Activated naive CD4-positive, alpha-beta T cell treated with Interleukin-2 at 50 U/mL for 16 hours (primary cell): Measurements from ENCODE around the gene ICE1.
"Not testable (repeated sequence)": the region's sequence is repeated elsewhere in the genome, so short reads cannot be mapped to it uniquely, and the experiment has no call there.

Experiments used
- DNase-seq: peaks from one replicate; pipeline ENCODE4 v3.0.0-alpha.2; 2020

ICE1 gene

DNA sequence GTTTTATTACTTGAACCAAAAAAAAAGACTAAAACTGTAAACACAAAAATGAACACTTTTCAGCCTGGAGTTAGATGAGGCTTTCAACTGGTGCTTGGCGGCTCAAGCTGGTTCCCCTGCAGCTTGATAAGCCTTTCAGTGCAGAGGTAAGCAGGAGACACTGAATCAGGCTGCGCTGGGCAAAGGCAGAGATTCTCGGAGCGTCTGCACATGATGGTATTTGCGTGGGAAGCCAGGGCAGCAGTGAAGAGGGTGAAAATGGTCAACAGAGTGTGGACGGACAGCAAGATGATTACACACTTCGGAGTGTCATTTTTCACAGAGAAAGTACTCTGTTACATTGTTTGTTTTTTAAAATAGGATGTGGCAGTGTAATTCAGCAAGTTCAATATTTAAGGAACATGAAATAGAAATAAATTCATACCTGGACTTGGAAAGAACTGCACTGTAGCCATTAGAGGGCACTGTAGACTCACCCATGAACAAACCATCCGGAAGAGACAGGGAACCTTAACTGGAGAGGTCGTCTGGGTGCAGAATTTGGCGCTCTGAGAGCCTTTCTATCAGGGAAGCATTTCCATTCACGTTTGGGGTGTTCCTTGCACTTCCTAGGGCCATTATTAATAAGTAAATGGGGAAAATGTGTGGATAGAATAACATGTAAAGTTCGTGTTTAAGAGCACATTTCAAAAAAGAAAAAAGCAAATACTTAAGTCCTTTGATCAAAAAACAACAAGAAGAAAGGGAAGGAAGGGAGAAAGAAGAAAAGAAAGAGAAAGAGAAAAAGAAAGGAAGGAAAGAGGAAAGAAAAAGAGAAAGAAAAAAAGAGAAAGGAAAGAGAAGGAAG is 69.8 kb downstream of the ICE1 start:
- peak; percentile 11 for DNase-seq

- not testable (repeated sequence) for DNase-seq
Observed at GRCh38 chr5:5492934-5493271, 70.4 kb downstream of the ICE1 start.

GRCh38 chr5:5494489-5495402 is 72.3 kb downstream of the ICE1 start:
- DNase-seq = peak; percentile 82

DNA sequence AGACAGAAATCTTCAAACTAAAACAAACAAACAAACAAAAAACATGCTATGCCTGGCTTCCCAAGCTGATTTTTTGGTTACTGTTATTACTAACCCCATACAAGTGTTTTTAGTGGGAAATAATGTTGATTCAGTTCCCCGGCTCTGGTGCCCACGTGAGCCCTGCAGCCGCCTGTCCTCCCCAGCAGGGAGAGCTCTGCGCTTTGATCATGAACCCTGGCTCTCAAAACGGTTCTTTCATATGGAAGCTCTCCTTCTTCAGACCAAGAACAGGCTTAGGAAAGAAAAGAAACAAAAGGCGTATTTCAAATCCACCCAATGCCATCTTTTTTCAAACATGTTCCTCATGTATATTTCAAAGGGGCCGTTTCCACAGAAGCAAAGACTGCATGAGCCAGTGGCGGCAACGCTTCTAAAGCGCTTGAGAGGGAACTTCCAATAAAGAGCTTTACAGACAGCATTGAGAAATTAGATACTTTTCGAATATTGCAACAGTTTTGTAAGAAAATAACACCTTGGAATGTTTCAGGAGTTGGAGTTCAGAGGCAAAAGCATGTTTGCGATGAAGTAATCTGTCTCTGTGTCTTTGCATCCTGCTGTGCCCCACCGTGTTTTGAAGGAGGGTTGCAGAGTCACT is 74.8 kb downstream of the ICE1 start:
- DNase-seq = peak; percentile 14

GRCh38 chr5:5499442-5499841 is 77.0 kb downstream of the ICE1 start:
- DNase-seq = no peak

DNA sequence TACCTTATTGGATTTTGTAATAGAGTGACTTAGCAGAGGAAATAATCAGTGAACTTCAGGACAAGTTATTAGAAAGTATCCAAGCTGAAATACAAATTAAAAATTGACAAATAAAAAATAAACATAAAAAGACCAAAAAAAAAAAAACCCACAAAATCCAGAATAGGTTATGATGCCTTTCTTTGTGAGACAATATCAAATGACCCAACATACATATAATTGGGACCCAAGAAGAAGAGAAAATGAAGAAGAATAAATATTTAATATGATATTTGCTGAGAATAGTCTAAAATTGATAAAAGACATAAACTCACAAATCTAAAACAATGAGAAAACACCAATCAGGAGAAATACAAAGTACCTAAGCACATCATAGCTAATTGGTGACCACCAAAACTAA is 81.8 kb downstream of the ICE1 start:
- DNase-seq = no peak

DNA sequence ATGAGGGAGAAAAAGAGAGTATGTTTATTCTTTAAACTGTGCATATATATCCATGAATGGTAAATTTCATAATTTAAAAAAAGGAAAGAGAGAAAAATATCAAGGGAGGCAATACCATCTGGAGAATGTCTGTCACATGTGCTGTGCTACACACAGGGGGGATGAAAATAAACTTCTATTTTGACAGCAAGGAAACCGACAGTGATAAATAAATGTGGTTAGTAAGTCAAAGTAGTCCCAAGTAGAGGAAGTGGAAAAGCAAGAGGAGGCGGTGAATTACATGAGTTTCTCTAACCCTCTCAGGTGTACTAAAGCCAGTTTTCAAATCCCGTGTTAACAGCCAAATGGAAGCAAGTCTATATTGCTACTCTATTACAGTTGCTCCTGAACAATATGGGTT is 83.3 kb downstream of the ICE1 start:
- no peak for DNase-seq

DNA sequence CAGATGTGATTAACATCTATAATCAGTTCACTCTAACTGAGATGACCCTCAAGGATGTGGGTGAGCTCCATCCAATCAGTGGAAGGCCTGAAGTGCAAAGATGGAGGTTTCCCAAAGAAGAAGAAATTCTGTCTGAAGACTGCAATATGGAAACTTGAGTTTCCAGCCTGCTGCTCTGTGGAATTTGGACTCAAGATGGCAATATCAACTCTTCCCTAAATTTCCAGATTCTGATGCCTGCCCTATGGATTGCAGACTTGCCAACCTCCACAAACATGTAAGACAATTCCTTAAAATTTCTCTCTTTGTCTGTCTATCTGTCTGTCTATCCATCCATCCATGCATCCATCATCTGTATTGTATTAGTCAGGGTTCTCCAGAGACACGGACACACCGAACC is 85.9 kb downstream of the ICE1 start:
- DNase-seq = no peak

DNA sequence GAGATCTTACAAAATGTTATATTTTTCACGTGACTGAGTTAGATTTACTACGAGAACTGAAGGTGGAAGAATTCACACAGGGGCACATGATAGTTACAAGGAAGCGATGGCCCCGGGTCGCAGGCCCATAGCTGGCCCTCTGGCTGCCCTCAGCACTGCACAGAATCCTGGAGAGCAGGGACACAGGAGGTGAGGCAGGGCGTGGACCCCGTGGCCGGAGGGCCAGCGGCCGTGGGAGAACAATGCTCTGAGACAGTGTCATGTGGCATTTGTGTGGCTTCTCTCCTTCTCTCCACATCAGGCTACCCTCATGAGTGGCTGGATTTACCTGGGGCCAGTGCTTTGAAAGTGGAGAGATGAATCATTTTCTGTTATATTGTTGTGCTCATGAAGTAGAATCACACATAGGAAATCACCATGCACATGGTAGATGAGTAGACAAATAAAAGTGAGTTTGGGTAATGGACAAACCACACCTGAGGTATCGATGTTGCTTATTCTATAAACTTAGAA is 89.5 kb downstream of the ICE1 start:
- DNase-seq = no peak

- DNase-seq = no peak
Observed at GRCh38 chr5:5512543-5512942, 90.1 kb downstream of the ICE1 start.

- not testable (repeated sequence) for DNase-seq
Observed at GRCh38 chr5:5520622-5521021, 98.1 kb downstream of the ICE1 start.

- DNase-seq = no peak
Observed at GRCh38 chr5:5521029-5521428, 98.6 kb downstream of the ICE1 start.

DNA sequence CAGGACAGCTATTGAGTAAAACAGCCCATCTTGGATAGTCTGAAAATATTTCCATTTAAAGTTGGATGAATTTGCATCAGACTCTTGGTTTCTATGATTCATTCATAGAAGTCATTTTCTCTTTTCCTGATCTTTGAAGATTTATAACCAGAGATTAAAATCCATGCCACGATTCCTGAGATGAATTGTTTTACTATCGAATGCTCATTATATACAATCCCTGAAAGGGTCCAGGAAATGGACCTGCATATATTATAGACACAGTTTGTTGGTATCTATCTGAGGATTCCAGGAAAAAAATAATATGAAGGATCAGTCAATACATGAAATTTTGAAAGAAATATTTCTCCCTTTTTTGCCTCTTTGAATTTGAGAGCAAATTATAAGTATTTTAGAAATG is 99.0 kb downstream of the ICE1 start:
- DNase-seq = no peak

- DNase-seq = no peak
Observed at GRCh38 chr5:5522336-5522735, 99.9 kb downstream of the ICE1 start.

DNA sequence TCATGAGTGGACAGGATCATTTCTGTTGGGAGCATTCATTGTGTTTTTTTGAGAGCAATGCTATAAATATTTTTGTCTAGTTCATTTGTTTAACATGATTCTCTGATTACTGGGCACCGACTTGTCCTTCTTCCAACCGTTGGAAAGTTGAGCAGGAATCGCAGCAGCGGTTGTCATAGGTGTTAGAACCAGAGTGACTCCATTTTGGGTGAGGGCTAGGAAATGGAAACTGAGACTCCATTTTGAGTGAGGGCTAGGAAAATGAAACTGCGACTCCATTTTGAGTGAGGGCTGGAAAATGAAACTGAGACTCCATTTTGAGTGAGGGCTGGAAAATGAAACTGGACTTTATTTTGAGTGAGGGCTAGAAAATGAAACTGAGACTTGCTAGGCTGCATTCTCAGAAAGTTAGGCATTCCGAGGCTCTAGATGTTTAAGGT is 100.6 kb downstream of the ICE1 start:
- peak; percentile 8 for DNase-seq

GRCh38 chr5:5524327-5524726 is 101.8 kb downstream of the ICE1 start:
- DNase-seq = no peak

DNA sequence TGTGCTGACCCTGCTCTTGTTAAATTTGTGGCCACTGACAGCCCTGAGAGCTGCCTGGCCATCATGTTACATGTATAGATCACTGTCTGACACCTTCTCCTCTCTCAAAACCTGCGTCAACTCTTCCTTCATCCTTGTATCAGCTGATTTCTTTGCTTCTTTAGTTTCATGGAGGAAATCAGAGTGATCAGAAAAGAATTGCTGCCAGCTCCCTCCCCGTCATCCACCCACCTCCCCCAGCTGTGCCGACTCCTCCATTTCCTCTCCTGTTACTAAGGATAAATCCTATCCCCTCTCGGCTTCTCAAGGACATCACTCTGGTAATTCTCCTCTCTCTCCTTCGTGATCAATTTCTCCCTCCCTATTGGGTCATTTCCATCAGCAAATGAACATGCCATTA is 108.9 kb downstream of the ICE1 start:
- DNase-seq = no peak

GRCh38 chr5:5532306-5533076 is 110.0 kb downstream of the ICE1 start:
- DNase-seq = no peak

DNA sequence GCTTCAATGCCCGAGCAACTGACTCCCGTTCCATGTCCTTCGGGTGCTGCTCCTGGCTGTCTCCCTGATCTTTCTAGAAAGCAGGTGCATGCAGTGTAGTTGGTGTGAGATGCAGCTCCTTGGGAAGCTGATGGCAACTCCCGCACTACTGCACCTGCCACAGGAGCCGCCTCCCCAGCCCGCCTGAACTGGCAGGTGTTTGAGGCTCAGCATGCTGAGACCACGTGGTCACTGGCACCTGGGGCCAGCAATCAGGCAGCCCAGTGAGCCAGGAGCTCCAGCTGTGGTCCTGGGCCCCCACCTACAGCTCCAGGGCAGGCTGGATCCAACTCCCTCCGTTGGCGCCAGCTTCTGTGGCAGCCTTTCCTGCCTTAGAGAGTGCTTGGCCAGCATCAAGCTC is 111.5 kb downstream of the ICE1 start:
- no peak for DNase-seq

GRCh38 chr5:5534333-5534732 is 111.9 kb downstream of the ICE1 start:
- no peak for DNase-seq

DNA sequence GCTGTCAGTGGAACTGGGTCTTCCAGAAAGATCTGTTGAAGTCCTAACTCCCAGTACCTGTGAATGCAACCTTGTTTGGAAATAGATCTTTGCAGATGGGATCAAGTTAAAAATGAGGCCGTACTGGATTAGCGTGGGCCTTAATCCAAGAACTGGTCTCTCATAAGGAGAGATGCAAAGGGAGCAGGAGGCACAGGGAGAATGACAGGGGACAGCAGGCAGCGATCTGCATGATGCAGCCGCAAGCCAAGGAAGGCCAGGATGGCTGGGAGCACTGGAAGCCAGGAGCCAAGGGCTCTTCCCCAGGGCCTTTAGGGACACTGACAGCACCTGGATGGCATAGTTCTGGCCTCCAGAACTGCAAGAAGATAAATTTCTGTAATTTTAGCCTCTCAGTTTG is 114.4 kb downstream of the ICE1 start:
- DNase-seq = no peak

GRCh38 chr5:5537426-5537825 is 114.9 kb downstream of the ICE1 start:
- no peak for DNase-seq

DNA sequence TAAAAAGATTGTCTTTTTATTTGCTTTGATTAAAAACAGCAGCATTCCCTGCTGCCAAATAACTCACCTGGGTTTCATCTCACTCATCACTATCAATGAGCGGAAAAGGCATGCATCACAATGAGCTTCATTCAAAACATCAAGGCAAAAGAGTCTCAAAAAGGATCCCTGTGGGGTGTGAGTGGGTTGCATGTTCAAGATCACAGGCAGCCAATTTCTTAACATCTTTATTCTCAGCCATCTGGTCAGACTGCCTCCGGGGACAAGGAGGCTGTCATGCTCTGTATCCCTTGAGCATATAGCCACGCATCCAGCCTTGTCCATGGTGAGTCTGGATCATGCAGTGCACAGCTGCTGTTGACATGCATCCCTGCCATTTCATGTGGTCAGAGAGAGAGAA is 117.1 kb downstream of the ICE1 start:
- DNase-seq = no peak
